Measurements from ENCODE around the gene SLC24A3.

- no peak for TF ChIP-seq POLR2A (IDR thresholded peaks at IDR 0.05)
- no peak for TF ChIP-seq POLR2AphosphoS5 (IDR thresholded peaks at IDR 0.05)
Observed at GRCh38 chr20:19501476-19502115, 289.2 kb downstream of the SLC24A3 start.

Data from upper lobe of left lung (tissue), 4 donors.